KMS-11 (cell line): Measurements from ENCODE around the gene ASIC2.

Experiments
- H2AFZ ChIP-seq: fragments of 200-600 bp; sonication (generic); 2 replicates; pipeline ENCODE4 v1.6.1; 2016; ENCODE audit warnings: antibody characterized with exemption, mixed run types, low read depth
- H3K27ac ChIP-seq: fragments of 200-600 bp; sonication (generic); 2 replicates; pipeline ENCODE4 v1.6.1; 2016; ENCODE audit warnings: mild to moderate bottlenecking, mixed run types
- H3K27me3 ChIP-seq: fragments of 200-600 bp; sonication (generic); 2 replicates; pipeline ENCODE4 v1.6.1; 2017; ENCODE audit warnings: mild to moderate bottlenecking, low read depth, mixed run types, moderate library complexity; ENCODE audit not compliant: insufficient read depth
- H3K36me3 ChIP-seq: fragments of 200-600 bp; sonication (generic); 2 replicates; pipeline ENCODE4 v1.6.1; 2017; ENCODE audit warnings: mild to moderate bottlenecking, mixed run types; ENCODE audit not compliant: insufficient read depth
- H3K4me1 ChIP-seq: fragments of 200-600 bp; sonication (generic); 2 replicates; pipeline ENCODE4 v1.6.1; 2016; ENCODE audit warnings: mild to moderate bottlenecking, low read depth, mixed run types; ENCODE audit not compliant: poor library complexity, severe bottlenecking
- H3K4me2 ChIP-seq: fragments of 200-600 bp; sonication (generic); 2 replicates; pipeline ENCODE4 v1.7.0; 2016; ENCODE audit warnings: mild to moderate bottlenecking, mixed run types
- H3K4me3 ChIP-seq: fragments of 200-600 bp; sonication (generic); IDR thresholded peaks from 2 replicates; pipeline ENCODE4 v1.6.1; 2017; ENCODE audit warnings: low read depth, low read length, mixed read lengths; ENCODE audit not compliant: insufficient read depth
- H3K79me2 ChIP-seq: fragments of 200-600 bp; sonication (generic); 2 replicates; pipeline ENCODE4 v1.6.1; 2016; ENCODE audit warnings: low read depth, mixed run types; ENCODE audit not compliant: insufficient read depth
- H3K9ac ChIP-seq: fragments of 200-600 bp; sonication (generic); 2 replicates; pipeline ENCODE4 v1.6.1; 2016; ENCODE audit warnings: mild to moderate bottlenecking, mixed run types
- H4K20me1 ChIP-seq: fragments of 200-600 bp; sonication (generic); 2 replicates; pipeline ENCODE4 v1.6.1; 2016; ENCODE audit warnings: mild to moderate bottlenecking, mixed run types; ENCODE audit not compliant: insufficient read depth
- CTCF ChIP-seq: fragments of 200-600 bp; sonication (generic); conservative IDR thresholded peaks from 2 replicates; pipeline ENCODE4 v1.6.1; 2017; ENCODE audit warnings: low read depth, mild to moderate bottlenecking, antibody characterized with exemption, low read length, moderate library complexity, mixed read lengths

The ASIC2 gene

DNA sequence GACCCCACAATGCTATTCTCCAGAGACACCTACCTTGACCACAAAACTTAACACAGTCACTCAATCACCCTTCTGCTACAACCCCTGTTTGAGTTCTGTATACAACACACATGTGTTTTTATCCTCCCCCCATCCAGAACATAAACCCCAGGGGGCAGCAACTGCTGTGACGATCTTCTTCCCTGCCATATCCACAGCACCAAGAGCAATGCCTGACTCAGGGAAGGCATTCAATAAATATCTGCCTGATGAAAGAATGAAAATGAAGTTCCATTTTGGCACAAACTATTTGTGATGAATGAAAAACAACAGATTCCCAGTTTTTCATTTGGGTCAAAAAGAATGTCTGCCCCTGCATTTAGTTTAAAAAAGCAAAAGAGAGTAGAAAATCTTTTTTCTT, 27.0 kb downstream of the ASIC2 start:
- Histone ChIP-seq H3K36me3 (no peaks in the 10 kb centered on the region), H3K9ac (no peak overlapping the region), H3K4me1 (no peaks in the 10 kb centered on the region), H4K20me1 (no peaks in the 10 kb centered on the region), H3K4me3 (no peak overlapping the region), H3K27me3 (no peaks in the 10 kb centered on the region), H3K4me2 (no peak overlapping the region), H3K79me2 (no peaks in the 10 kb centered on the region), H2AFZ (no peak overlapping the region), H3K27ac (no peak overlapping the region)
- no peak for TF ChIP-seq CTCF

GRCh38 chr17:33263396-33263795, 29.7 kb downstream of the ASIC2 start:
- Histone ChIP-seq H3K27ac (no peak overlapping the region), H3K27me3 (no peaks in the 10 kb centered on the region), H3K79me2 (no peaks in the 10 kb centered on the region), H3K4me2 (no peak overlapping the region), H3K9ac (no peak overlapping the region), H2AFZ (no peak overlapping the region), H4K20me1 (no peaks in the 10 kb centered on the region), H3K4me3 (no peak overlapping the region), H3K4me1 (no peaks in the 10 kb centered on the region), H3K36me3 (no peaks in the 10 kb centered on the region)
- no peak for TF ChIP-seq CTCF

DNA sequence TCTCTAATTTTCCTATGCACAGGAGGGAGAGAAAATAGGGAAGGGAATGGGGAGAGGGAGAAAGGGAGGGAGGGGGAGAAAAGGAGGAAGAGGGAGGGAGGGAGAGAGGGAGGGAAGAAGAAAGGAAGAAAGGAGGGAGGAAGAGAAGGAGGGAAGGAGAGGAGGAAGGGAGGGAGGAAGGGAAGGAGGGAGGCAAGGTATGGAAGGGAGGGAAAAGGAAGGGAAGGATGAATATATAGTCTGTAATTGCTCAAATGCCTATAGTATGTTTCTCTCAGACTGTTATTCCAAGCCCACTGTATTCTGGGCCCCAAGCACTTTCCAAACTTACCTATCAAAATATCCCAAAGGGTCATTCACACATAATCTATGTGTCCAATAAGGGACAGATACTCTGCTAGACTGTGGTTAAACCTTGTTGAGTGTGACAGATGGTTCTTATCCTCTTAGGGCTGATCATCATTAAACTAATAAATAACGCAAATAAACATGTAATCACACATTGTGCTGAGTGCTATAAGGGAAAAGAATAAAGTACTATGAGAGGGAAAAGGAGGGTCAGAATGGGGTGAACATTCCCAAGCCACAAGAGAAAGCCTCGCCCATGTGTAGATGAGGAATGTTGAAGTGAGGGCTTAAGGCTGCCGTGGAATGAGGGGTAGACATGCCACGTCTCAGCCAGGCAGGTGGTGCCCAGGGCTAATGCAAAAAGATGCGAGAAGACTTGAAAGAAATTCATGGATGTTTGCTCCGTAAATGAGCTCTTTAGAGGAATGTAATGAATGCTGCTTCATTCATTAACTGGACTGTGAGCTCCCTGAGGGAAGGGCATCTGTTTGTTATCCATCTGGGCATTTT, 30.6 kb downstream of the ASIC2 start:
- Histone ChIP-seq H4K20me1 (no peaks in the 10 kb centered on the region), H3K4me3 (no peak overlapping the region), H3K9ac (no peak overlapping the region), H3K4me1 (no peaks in the 10 kb centered on the region), H3K27ac (no peak overlapping the region), H3K79me2 (no peaks in the 10 kb centered on the region), H3K27me3 (no peaks in the 10 kb centered on the region), H3K36me3 (no peaks in the 10 kb centered on the region), H2AFZ (no peak overlapping the region), H3K4me2 (no peak overlapping the region)
- no peak for TF ChIP-seq CTCF

DNA sequence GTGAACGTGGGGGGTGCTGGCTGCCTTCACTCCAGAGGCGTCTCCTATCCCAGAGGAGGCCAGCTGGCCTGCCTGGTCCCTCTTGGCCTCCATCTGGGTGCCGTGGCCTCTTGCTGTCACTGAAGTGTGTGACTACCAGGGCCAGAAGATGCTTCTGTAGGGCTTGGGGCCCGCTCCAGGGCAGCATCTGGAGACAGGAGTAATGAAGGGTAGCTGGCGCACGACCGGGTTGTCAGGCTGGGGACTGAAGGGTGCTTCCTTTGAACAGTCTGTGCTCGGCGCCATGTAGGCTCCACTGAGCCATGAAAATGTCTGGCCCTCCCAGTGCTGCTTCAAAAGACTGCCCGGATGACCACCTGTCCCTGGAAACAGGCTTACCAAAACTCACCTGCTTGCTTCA, 31.3 kb downstream of the ASIC2 start:
- Histone ChIP-seq H3K79me2 (no peaks in the 10 kb centered on the region), H3K36me3 (no peaks in the 10 kb centered on the region), H2AFZ (no peak overlapping the region), H3K27ac (no peak overlapping the region), H3K4me1 (no peaks in the 10 kb centered on the region), H3K4me2 (no peak overlapping the region), H3K9ac (no peak overlapping the region), H3K27me3 (no peaks in the 10 kb centered on the region), H3K4me3 (no peak overlapping the region), H4K20me1 (no peaks in the 10 kb centered on the region)
- no peak for TF ChIP-seq CTCF
